ENCODE data around the gene FOXO3. TPM values are rescaled to one million over a fixed set of nuclear protein-coding genes. Genes with fewer than 3 reads are reported as not detected.

FOXO3 gene
- total RNA-seq, 1 donor from 2014 or later: 34.6 TPM

GRCh38 chr6:108541843-108542759, 18.6 kb upstream of the FOXO3 start:
- Mint-ChIP-seq H3K36me3 (ENCODE audit: low read depth, unreplicated experiment) (no peaks in the 10 kb centered on the region), H3K27me3 (ENCODE audit: unreplicated experiment) (peaks cover under 1% of the 10 kb centered on the region), H3K9me3 (ENCODE audit: unreplicated experiment) (no peaks in the 10 kb centered on the region), H3K27ac (ENCODE audit: unreplicated experiment) (no peak overlapping the region), H3K4me3 (ENCODE audit: unreplicated experiment) (no peak overlapping the region), H3K4me1 (ENCODE audit: unreplicated experiment) (no peaks in the 10 kb centered on the region)
- DNase-seq (ENCODE audit: low spot score): peak; percentile 69
- peak; percentile 90 for TF ChIP-seq CTCF (IDR thresholded peaks at IDR 0.05; ENCODE audit: unreplicated experiment)

GRCh38 chr6:108543175-108543940, 17.4 kb upstream of the FOXO3 start:
- Mint-ChIP-seq H3K4me3 (ENCODE audit: unreplicated experiment) (no peak overlapping the region), H3K9me3 (ENCODE audit: unreplicated experiment) (no peaks in the 10 kb centered on the region), H3K4me1 (ENCODE audit: unreplicated experiment) (no peaks in the 10 kb centered on the region), H3K27ac (ENCODE audit: unreplicated experiment) (no peak overlapping the region), H3K27me3 (ENCODE audit: unreplicated experiment) (peaks cover 2% of the 10 kb centered on the region), H3K36me3 (ENCODE audit: low read depth, unreplicated experiment) (no peaks in the 10 kb centered on the region)
- no peak for TF ChIP-seq CTCF (IDR thresholded peaks at IDR 0.05; ENCODE audit: unreplicated experiment)
- DNase-seq (ENCODE audit: low spot score): no peak

GRCh38 chr6:108544606-108545005, 16.1 kb upstream of the FOXO3 start:
- peaks cover 2% of the 10 kb centered on the region for H3K27me3 Mint-ChIP-seq (ENCODE audit: unreplicated experiment)
- H3K36me3 Mint-ChIP-seq (ENCODE audit: low read depth, unreplicated experiment): no peaks in the 10 kb centered on the region
- H3K4me1 Mint-ChIP-seq (ENCODE audit: unreplicated experiment): no peaks in the 10 kb centered on the region
- TF ChIP-seq CTCF (IDR thresholded peaks at IDR 0.05; ENCODE audit: unreplicated experiment): no peak
- no peaks in the 10 kb centered on the region for H3K9me3 Mint-ChIP-seq (ENCODE audit: unreplicated experiment)
- DNase-seq (ENCODE audit: low spot score): no peak
- no peak overlapping the region for H3K4me3 Mint-ChIP-seq (ENCODE audit: unreplicated experiment)
- H3K27ac Mint-ChIP-seq (ENCODE audit: unreplicated experiment): no peak overlapping the region

GRCh38 chr6:108546079-108547049, 14.4 kb upstream of the FOXO3 start:
- no peaks in the 10 kb centered on the region for H3K4me1 Mint-ChIP-seq (ENCODE audit: unreplicated experiment)
- no peaks in the 10 kb centered on the region for H3K9me3 Mint-ChIP-seq (ENCODE audit: unreplicated experiment)
- H3K27me3 Mint-ChIP-seq (ENCODE audit: unreplicated experiment): peaks cover 2% of the 10 kb centered on the region
- no peak for TF ChIP-seq CTCF (IDR thresholded peaks at IDR 0.05; ENCODE audit: unreplicated experiment)
- no peak overlapping the region for H3K27ac Mint-ChIP-seq (ENCODE audit: unreplicated experiment)
- no peak overlapping the region for H3K4me3 Mint-ChIP-seq (ENCODE audit: unreplicated experiment)
- H3K36me3 Mint-ChIP-seq (ENCODE audit: low read depth, unreplicated experiment): no peaks in the 10 kb centered on the region
- DNase-seq (ENCODE audit: low spot score): no peak

Data from endothelial cell (in vitro differentiated cells).